SKM-1 treated with dmso at 0.1 percent for 144 hours (cell line): ENCODE results near the gene ANKRD13B.
"Not testable (repeated sequence)": the region's sequence is repeated elsewhere in the genome, so short reads cannot be mapped to it uniquely, and the experiment has no call there.

ENCODE experiments used
- DNase-seq: peaks from one replicate; lab custom pipeline; 2025; ENCODE audit not compliant: unreplicated experiment; lab: John Stamatoyannopoulos, UW

The ANKRD13B gene

GRCh38 chr17:29640981-29641642, 48.2 kb downstream of the ANKRD13B start:
- no peak for DNase-seq

- no peak for DNase-seq
These were observed 49.3 kb downstream of the ANKRD13B start for GRCh38 chr17:29642171-29642611.

GRCh38 chr17:29643817-29644160, 50.9 kb downstream of the ANKRD13B start:
- DNase-seq, result no peak

GRCh38 chr17:29645515-29646051, 52.7 kb downstream of the ANKRD13B start:
- no peak for DNase-seq

GRCh38 chr17:29648005-29648404, 55.1 kb downstream of the ANKRD13B start:
- no peak for DNase-seq

GRCh38 chr17:29649359-29649758, 56.4 kb downstream of the ANKRD13B start:
- no peak for DNase-seq

GRCh38 chr17:29650396-29650795, 57.5 kb downstream of the ANKRD13B start:
- DNase-seq, result no peak

GRCh38 chr17:29651913-29652312, 59.0 kb downstream of the ANKRD13B start:
- DNase-seq, result not testable (repeated sequence)

GRCh38 chr17:29652976-29653375, 60.0 kb downstream of the ANKRD13B start:
- DNase-seq, result no peak

- no peak for DNase-seq
These were observed 61.2 kb downstream of the ANKRD13B start for GRCh38 chr17:29653995-29654714.

GRCh38 chr17:29655323-29655722, 62.4 kb downstream of the ANKRD13B start:
- DNase-seq, result no peak

- no peak for DNase-seq
These were observed 66.2 kb downstream of the ANKRD13B start for GRCh38 chr17:29659155-29659554.

- DNase-seq, result no peak
These were observed 68.3 kb downstream of the ANKRD13B start for GRCh38 chr17:29661213-29661612.

GRCh38 chr17:29663155-29663554, 70.2 kb downstream of the ANKRD13B start:
- DNase-seq, result no peak
